ENCODE data around the gene KLRC1. TPM values are rescaled to one million over a fixed set of nuclear protein-coding genes. Genes with fewer than 3 reads are reported as not detected.
A peak's percentile ranks its signal among the peaks of the same experiment; 100 is the strongest.
"Not testable (repeated sequence)": the region's sequence is repeated elsewhere in the genome, so short reads cannot be mapped to it uniquely, and the experiment has no call there.

The KLRC1 gene
- total RNA-seq, 2 donors from 2014 or later: 52.9 to 63.9 TPM

- H3K27ac Mint-ChIP-seq: peak overlapping the region; percentile 76 to 87
- not testable (repeated sequence) for DNase-seq (ENCODE audit: low spot score); H3K27me3 Mint-ChIP-seq; H3K9me3 Mint-ChIP-seq
- ATAC-seq: peak; percentile 96 to 97
- H3K4me3 Mint-ChIP-seq: peak overlapping the region; percentile 60
- H3K4me1 Mint-ChIP-seq (ENCODE audit: low read depth in 2 of 2): peaks cover 16 to 20% of the 10 kb centered on the region in 2 donors
- H3K36me3 Mint-ChIP-seq: peaks cover 22% of the 10 kb centered on the region
These were observed 7.1 kb downstream of the KLRC1 start for GRCh38 chr12:10446052-10446451.

DNA sequence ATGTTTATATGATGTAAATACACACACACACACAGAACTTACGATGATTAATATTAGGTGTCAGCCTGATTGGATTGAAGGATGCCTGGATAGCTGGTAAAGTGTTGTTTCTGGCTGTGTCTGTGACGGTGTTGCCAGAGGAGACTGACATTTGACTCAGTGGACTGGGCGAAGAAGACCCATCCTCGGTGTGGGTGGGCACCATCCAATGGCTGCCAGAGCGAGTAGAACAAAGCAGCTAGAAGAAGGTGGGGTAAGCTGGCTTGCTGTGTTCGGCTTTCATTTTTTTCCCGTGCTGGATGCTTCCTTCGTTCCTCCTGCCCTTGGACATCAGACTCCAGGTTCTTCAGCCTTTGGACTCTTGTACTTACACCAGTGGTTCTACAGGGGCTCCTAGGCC, 12.0 kb downstream of the KLRC1 start:
- H3K36me3 Mint-ChIP-seq; ATAC-seq; DNase-seq (ENCODE audit: low spot score); H3K4me1 Mint-ChIP-seq (ENCODE audit: low read depth in 2 of 2); H3K27ac Mint-ChIP-seq; H3K27me3 Mint-ChIP-seq; H3K4me3 Mint-ChIP-seq; H3K9me3 Mint-ChIP-seq: not testable (repeated sequence)

DNA sequence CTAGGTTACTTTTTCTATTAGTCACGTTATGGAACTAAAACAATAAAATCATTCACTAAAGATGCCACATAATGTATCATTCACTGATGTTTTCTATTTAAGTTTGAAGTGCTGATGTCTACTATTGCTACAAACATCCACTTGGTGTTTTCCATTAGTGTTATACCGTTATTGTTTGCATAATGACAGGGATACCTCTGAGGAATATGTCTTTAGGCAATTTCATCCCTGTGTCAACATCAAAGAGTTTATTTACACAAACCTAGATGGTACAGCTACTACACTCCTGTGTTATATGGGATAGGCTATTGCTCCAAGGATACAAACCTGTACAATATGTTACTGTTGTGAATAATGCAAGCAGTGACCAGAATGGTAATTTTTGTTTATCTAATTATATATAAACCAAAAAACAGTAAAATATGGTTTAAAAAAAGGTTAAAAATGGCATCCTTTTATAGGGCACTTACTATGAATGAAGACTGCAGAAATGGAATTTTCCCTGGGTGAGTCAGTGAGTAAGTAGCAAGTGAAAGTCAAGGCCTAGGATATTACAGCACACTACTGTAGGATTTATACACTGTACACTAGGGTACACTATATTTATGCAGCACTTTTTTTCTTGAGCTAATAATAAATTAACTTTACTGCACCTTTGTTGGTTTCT, 13.4 kb downstream of the KLRC1 start:
- not testable (repeated sequence) for DNase-seq (ENCODE audit: low spot score); H3K27me3 Mint-ChIP-seq; H3K9me3 Mint-ChIP-seq; H3K4me1 Mint-ChIP-seq (ENCODE audit: low read depth in 2 of 2); H3K27ac Mint-ChIP-seq; H3K4me3 Mint-ChIP-seq; H3K36me3 Mint-ChIP-seq; ATAC-seq

DNA sequence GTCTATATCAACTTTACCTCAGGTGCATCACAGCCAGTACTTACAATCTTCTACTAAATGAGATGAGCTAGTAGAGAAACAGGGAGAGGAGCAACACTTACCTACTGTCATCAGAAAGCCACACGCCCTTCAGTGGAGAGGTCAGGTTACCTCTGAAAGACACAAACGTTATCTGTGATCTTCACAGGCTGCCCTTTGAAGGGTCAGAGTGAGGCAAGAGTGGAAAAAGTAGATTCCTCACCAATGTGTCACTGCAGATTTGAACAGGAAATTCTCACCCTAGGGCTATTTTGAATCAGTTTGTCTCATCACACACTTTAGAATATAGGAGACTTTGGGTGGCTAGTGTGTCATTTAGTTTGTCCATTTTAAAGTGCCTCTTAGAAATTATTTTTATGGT, 15.6 kb downstream of the KLRC1 start:
- not testable (repeated sequence) for H3K27ac Mint-ChIP-seq; H3K4me1 Mint-ChIP-seq (ENCODE audit: low read depth in 2 of 2); H3K27me3 Mint-ChIP-seq; DNase-seq (ENCODE audit: low spot score); H3K4me3 Mint-ChIP-seq; H3K9me3 Mint-ChIP-seq; H3K36me3 Mint-ChIP-seq
- ATAC-seq: peak; percentile 82 to 86

GRCh38 chr12:10435816-10436215, 17.4 kb downstream of the KLRC1 start, which contains the start of gene KLRC2:
Gene KLRC2 (minus strand): TSS chr12:10436010. CDS start chr12:10435986, 24 bp downstream.
- H3K4me3 Mint-ChIP-seq: peak within 1 kb of the TSS; percentile 50

DNA sequence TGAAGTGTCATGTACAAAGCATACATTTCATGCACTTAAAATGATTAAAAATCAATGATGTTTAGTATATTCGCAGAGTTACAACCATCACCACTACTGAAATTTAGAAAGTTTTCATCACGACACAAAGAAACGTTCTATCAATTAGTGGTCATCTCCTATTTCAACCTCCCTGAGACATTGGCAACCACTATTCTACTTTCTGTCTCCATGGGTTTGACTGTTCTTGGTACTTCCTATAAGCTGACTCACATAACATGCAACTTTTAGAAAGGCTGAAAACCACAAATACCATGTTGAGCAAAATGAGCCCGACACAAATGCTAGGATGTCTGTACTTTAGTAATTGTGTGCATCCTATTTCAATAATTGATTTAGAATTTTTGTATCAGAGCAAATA, 22.6 kb downstream of the KLRC1 start:
- peak overlapping the region in 1 of 2 donors; percentile 79 for H3K27ac Mint-ChIP-seq
- not testable (repeated sequence) for H3K36me3 Mint-ChIP-seq; H3K9me3 Mint-ChIP-seq; DNase-seq (ENCODE audit: low spot score); H3K4me1 Mint-ChIP-seq (ENCODE audit: low read depth in 2 of 2); H3K4me3 Mint-ChIP-seq; H3K27me3 Mint-ChIP-seq
- peak; percentile 73 to 95 for ATAC-seq

More at GRCh38 chr12:10435816-10436215, 17.4 kb downstream of the KLRC1 start, which contains the start of gene KLRC2:
- peak; percentile 53 to 85 for ATAC-seq
- not testable (repeated sequence) for H3K27me3 Mint-ChIP-seq; H3K4me1 Mint-ChIP-seq (ENCODE audit: low read depth in 2 of 2); H3K36me3 Mint-ChIP-seq; H3K9me3 Mint-ChIP-seq; DNase-seq (ENCODE audit: low spot score)
- H3K27ac Mint-ChIP-seq: peak within 1 kb of the TSS in 1 of 2 donors; percentile 64

DNA sequence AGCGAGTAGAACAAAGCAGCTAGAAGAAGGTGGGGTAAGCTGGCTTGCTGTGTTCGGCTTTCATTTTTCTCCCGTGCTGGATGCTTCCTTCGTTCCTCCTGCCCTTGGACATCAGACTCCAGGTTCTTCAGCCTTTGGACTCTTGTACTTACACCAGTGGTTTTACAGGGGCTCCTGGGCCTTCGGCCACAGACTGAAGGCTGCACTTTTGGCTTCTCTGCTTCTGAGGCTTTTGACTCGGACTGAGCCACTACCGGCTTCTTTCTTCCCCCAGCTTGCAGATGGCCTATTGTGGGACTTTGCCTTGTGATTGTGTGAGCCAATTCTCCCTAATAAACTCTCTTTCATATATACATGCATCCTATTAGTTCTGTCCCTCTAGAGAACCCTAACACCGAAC, 27.2 kb downstream of the KLRC1 start:
- not testable (repeated sequence) for H3K9me3 Mint-ChIP-seq; ATAC-seq; H3K27me3 Mint-ChIP-seq; H3K36me3 Mint-ChIP-seq; DNase-seq (ENCODE audit: low spot score); H3K4me3 Mint-ChIP-seq; H3K4me1 Mint-ChIP-seq (ENCODE audit: low read depth in 2 of 2)
- peak overlapping the region in 1 of 2 donors; percentile 29 for H3K27ac Mint-ChIP-seq

- H3K9me3 Mint-ChIP-seq; DNase-seq (ENCODE audit: low spot score); H3K4me3 Mint-ChIP-seq; H3K27me3 Mint-ChIP-seq; H3K27ac Mint-ChIP-seq; H3K36me3 Mint-ChIP-seq; ATAC-seq; H3K4me1 Mint-ChIP-seq (ENCODE audit: low read depth in 2 of 2): not testable (repeated sequence)
These were observed 28.8 kb downstream of the KLRC1 start for GRCh38 chr12:10424260-10424899.

GRCh38 chr12:10422159-10422558, 31.0 kb downstream of the KLRC1 start:
- not testable (repeated sequence) for H3K4me3 Mint-ChIP-seq; H3K9me3 Mint-ChIP-seq; H3K4me1 Mint-ChIP-seq (ENCODE audit: low read depth in 2 of 2); H3K27me3 Mint-ChIP-seq; H3K36me3 Mint-ChIP-seq
- DNase-seq (ENCODE audit: low spot score) (peak; percentile 67), ATAC-seq (peak; percentile 94 to 96)
- H3K27ac Mint-ChIP-seq: peak overlapping the region; percentile 66 to 74

GRCh38 chr12:10420334-10420733, 32.8 kb downstream of the KLRC1 start, which contains the start of gene KLRC3:
Gene KLRC3 (minus strand): TSS chr12:10420595. CDS start chr12:10420550, 45 bp downstream.
- Mint-ChIP-seq H3K36me3 (peaks cover 13% of the 10 kb centered on the region), H3K4me1 (ENCODE audit: low read depth in 2 of 2) (peaks cover 4 to 12% of the 10 kb centered on the region in 2 donors), H3K4me3 (peak within 1 kb of the TSS; percentile 84), H3K27ac (peak within 1 kb of the TSS; percentile 43 to 81)
- H3K9me3 Mint-ChIP-seq; DNase-seq (ENCODE audit: low spot score); H3K27me3 Mint-ChIP-seq: not testable (repeated sequence)
- peak in 1 of 2 donors; percentile 54 for ATAC-seq

DNA sequence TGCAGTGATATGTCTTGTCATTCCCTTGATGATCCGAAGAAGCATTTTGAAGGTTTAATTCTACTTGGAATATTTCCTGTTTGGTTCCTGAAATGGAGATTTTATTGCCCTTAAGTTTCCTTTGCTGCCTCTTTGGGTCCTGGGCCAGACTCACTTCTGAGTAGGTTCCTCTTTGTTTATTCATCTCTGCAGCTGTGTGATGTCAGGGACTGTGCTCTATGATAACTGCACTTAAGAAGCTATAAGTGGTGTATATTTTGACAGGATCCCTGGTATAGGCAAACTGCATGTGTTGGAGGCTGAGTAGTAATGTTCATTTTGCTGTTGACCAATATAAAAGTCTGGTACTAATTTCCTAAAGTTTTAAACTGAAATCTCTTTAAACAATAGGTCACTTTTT, 43.8 kb downstream of the KLRC1 start, which contains the start of gene KLRC4:
Gene KLRC4 (minus strand): TSS at position 366 of the 400 bp plus-strand sequence. CDS start 182 bp downstream, at position 184.
- H3K4me1 Mint-ChIP-seq (ENCODE audit: low read depth in 2 of 2): peaks cover 11 to 34% of the 10 kb centered on the region in 2 donors
- H3K36me3 Mint-ChIP-seq: peaks cover 25% of the 10 kb centered on the region
- no peak for DNase-seq (ENCODE audit: low spot score)
- no peaks in the 10 kb centered on the region for H3K9me3 Mint-ChIP-seq
- ATAC-seq: peak in 1 of 2 donors; percentile 82
- H3K4me3 Mint-ChIP-seq: peak within 1 kb of the TSS; percentile 86
- no peaks in the 10 kb centered on the region for H3K27me3 Mint-ChIP-seq
- peak within 1 kb of the TSS; percentile 11 to 67 for H3K27ac Mint-ChIP-seq

- peak overlapping the region; percentile 86 for H3K4me3 Mint-ChIP-seq
- H3K9me3 Mint-ChIP-seq: no peaks in the 10 kb centered on the region
- H3K4me1 Mint-ChIP-seq (ENCODE audit: low read depth in 2 of 2): peaks cover 11 to 30% of the 10 kb centered on the region in 2 donors
- ATAC-seq (no peak), DNase-seq (ENCODE audit: low spot score) (no peak)
- H3K36me3 Mint-ChIP-seq: peaks cover 25% of the 10 kb centered on the region
- H3K27ac Mint-ChIP-seq: peak overlapping the region; percentile 11 to 67
- H3K27me3 Mint-ChIP-seq: no peaks in the 10 kb centered on the region
These were observed 44.3 kb downstream of the KLRC1 start for GRCh38 chr12:10408842-10409241.

DNA sequence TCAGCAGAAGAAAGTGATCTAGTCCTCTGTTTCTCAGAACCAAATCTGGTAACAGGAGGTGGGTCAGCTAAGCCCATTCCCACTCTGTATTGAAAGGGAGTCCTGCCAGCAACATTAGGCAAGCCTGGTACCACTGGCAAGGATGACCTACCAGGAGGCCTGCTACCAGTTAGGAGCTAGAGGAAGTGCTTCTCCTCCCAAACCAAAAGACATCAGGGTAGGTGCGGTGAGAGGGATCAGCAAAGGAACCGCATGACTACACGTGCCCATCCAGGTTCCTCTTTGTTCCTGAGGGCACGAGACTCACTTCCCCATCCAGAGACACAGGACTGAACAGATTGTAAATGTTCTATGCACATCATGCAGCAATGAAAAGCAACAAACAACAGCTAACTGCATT, 46.5 kb downstream of the KLRC1 start:
- Mint-ChIP-seq H3K9me3 (no peaks in the 10 kb centered on the region), H3K4me3 (peak overlapping the region; percentile 74), H3K27me3 (no peaks in the 10 kb centered on the region), H3K27ac (peak overlapping the region; percentile 91 to 92), H3K4me1 (ENCODE audit: low read depth in 2 of 2) (peaks cover 11 to 40% of the 10 kb centered on the region in 2 donors), H3K36me3 (peaks cover 33% of the 10 kb centered on the region)
- no peak for DNase-seq (ENCODE audit: low spot score)
- ATAC-seq: no peak

DNA sequence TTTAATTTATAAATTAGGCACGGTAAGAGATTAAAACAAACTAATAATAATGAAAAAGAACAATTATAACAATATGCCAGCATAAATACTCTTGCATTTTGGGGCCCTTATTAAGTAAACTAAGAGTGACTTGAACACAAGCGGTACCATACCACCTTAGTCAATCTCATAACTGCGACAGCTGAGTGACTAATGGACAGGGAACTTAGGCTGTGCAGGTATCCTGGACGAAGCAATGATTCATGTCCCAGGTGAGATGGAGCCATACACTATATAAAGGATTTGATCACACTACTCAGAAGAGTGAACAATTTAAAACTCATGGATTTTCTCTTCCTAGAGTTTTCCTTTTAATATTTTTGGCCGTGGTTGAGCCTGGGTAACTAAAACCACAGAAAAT, 47.9 kb downstream of the KLRC1 start:
- H3K4me1 Mint-ChIP-seq (ENCODE audit: low read depth in 2 of 2): peaks cover 19 to 53% of the 10 kb centered on the region in 2 donors
- peaks cover 2% of the 10 kb centered on the region for H3K9me3 Mint-ChIP-seq
- peak overlapping the region in 1 of 2 donors; percentile 47 for H3K27ac Mint-ChIP-seq
- H3K4me3 Mint-ChIP-seq: peak overlapping the region; percentile 54
- peak in 1 of 2 donors; percentile 51 for ATAC-seq
- H3K36me3 Mint-ChIP-seq: peaks cover 42% of the 10 kb centered on the region
- no peak for DNase-seq (ENCODE audit: low spot score)
- no peaks in the 10 kb centered on the region for H3K27me3 Mint-ChIP-seq

All from natural killer cell treated with Interleukin-12 subunit alpha and Interleukin-12 subunit beta and Interleukin-15 and Interleukin-18, amount 100 ng/mL, for 72 hours (primary cell).